SK-N-SH treated with all-trans-retinoic acid at 6 μM for 48 hours (cell line): Measurements from ENCODE around the gene TMEM200A.

Source experiments
- ARNTL ChIP-seq: fragments of 450-650 bp; formaldehyde crosslinking; IDR thresholded peaks from 2 replicates; pipeline ENCODE4 v1.5.0; 2020; ENCODE audit warnings: low read depth, mild to moderate bottlenecking, moderate library complexity, borderline replicate concordance
- CSDC2 ChIP-seq: fragments of 250-450 bp; sonication (Bioruptor Pico); IDR thresholded peaks from 2 replicates; pipeline ENCODE4 v1.5.0; 2020; ENCODE audit warnings: mild to moderate bottlenecking, moderate library complexity
- ESRRG ChIP-seq: fragments of 250-450 bp; sonication (Bioruptor Pico); IDR thresholded peaks from 2 replicates; pipeline ENCODE4 v1.6.1; 2021; ENCODE audit warnings: mild to moderate bottlenecking
- PATZ1 ChIP-seq: fragments of 250-450 bp; sonication (Bioruptor Pico); IDR thresholded peaks from 2 replicates; pipeline ENCODE4 v1.8.0; 2020; ENCODE audit warnings: mild to moderate bottlenecking, moderate library complexity, borderline replicate concordance
- TOX ChIP-seq: fragments of 250-450 bp; sonication (Bioruptor Pico); IDR thresholded peaks from 2 replicates; pipeline ENCODE4 v1.8.0; 2021; ENCODE audit warnings: mild to moderate bottlenecking, moderate library complexity, borderline replicate concordance
- ZFP30 ChIP-seq: fragments of 450-650 bp; formaldehyde crosslinking; IDR thresholded peaks from 2 replicates; pipeline ENCODE4 v1.5.0; 2022; ENCODE audit warnings: mild to moderate bottlenecking, moderate library complexity
- ZNF565 ChIP-seq: fragments of 450-650 bp; formaldehyde crosslinking; conservative IDR thresholded peaks from 2 replicates; pipeline ENCODE4 v1.5.0; 2020; ENCODE audit warnings: low read depth, mild to moderate bottlenecking, moderate library complexity
- ZNF8 ChIP-seq: fragments of 450-650 bp; formaldehyde crosslinking; IDR thresholded peaks from 2 replicates; pipeline ENCODE4 v1.5.0; 2020; ENCODE audit warnings: mild to moderate bottlenecking, moderate library complexity
- TF ChIP-seq, protein P1 (sequence below): fragments of 250-450 bp; sonication (Bioruptor Pico); IDR thresholded peaks from 2 replicates; pipeline ENCODE4 v1.8.0; 2021; ENCODE audit warnings: low read depth, mild to moderate bottlenecking, moderate library complexity, borderline replicate concordance

DNA sequence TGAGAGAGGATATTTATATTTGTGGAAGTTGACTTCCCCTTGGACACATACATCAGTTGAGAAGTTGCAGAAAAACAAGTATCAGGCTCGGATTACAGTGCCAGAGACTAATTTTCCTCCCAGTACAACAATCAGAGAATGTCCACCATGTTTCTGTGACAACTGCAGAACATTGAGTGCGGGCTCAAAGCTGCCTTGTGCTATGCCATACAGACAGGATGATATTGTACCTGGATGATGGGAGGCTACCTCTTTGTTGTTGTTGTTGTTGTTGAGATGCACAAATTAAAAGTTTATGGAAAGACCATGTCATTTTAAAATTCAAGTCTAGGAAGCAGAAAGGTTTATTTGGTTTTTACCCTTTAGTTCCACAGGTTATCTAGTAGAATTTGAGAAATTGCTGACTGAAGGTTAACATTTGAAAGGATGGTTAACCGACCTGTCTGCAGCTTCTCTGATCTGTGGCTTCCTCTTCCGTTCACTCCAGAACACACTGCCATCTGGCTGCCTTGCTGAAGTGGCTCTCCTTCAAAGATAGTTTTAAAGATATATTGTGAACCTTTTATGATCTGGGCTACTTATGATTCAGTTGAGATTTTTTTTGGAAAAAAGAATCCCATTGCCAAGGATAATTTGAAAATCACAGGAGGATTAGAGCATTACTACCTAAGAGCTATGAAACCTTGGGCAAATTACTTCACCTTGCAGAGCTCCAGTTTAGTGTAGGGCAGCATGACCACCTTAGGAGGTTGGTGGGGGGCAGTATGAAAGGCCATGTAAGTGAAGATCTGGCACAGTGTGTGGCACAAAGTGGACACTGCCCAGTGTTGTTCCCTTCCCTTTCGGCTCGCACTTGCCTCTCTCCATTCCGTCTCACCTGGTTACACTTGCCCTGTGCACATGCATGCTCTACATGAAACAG is 15.9 kb downstream of the TMEM200A start:
- TF ChIP-seq ARNTL (CRISPR knock-in tag) (no peak), ESRRG (CRISPR knock-in tag) (no peak), CSDC2 (CRISPR knock-in tag) (no peak), TOX (CRISPR knock-in tag) (no peak), ZNF8 (CRISPR knock-in tag) (no peak), ZFP30 (CRISPR knock-in tag) (no peak), PATZ1 (CRISPR knock-in tag) (no peak), ZNF565 (no peak)
- TF ChIP-seq, protein P1, sequence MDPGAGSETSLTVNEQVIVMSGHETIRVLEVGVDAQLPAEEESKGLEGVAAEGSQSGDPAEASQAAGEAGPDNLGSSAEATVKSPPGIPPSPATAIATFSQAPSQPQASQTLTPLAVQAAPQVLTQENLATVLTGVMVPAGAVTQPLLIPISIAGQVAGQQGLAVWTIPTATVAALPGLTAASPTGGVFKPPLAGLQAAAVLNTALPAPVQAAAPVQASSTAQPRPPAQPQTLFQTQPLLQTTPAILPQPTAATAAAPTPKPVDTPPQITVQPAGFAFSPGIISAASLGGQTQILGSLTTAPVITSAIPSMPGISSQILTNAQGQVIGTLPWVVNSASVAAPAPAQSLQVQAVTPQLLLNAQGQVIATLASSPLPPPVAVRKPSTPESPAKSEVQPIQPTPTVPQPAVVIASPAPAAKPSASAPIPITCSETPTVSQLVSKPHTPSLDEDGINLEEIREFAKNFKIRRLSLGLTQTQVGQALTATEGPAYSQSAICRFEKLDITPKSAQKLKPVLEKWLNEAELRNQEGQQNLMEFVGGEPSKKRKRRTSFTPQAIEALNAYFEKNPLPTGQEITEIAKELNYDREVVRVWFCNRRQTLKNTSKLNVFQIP (CRISPR knock-in tag) = no peak
